GM18508 (cell line): ENCODE results near the gene UFD1.

Experiments
- ATAC-seq: cut with Tn5 transposase; IDR thresholded peaks from one replicate; pipeline ENCODE4 v1.9.1; 2021; ENCODE audit warnings: moderate number of reproducible peaks; ENCODE audit not compliant: insufficient read depth, unreplicated experiment

UFD1 gene

DNA sequence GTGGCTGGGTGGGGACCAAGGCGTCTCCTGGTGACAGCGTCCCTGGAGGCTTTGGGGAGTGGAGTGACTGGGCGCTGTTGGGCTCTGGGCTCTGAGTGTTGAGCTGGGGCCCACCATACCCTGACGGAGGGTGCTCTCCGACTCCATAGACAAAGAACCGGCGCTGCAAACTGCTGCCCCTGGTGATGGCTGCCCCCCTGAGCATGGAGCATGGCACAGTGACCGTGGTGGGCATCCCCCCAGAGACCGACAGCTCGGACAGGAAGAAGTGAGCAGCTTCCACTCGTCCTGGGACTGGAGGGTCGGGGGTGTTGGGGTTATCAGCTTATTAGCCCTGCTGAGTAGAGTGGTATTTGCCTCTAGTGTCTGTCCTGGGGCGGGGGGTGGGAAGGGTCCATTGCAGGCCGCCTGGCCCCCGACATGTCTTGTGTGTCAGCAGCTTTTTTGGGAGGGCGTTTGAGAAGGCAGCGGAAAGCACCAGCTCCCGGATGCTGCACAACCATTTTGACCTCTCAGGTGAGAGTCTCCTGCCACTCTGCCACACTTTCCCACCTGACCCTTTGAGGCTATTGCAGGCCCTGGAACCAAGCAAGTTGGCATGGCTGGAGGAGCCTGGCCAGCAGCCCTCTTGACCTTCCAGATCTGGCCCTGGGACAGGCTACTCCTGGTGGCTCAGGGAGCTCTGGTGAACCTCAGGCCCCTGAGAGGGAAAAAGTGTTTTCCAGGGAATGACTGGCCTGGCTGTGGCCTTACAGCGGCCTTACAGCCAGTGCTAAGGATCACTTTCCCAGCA, 37.6 kb upstream of the UFD1 start:
- ATAC-seq, result no peak

DNA sequence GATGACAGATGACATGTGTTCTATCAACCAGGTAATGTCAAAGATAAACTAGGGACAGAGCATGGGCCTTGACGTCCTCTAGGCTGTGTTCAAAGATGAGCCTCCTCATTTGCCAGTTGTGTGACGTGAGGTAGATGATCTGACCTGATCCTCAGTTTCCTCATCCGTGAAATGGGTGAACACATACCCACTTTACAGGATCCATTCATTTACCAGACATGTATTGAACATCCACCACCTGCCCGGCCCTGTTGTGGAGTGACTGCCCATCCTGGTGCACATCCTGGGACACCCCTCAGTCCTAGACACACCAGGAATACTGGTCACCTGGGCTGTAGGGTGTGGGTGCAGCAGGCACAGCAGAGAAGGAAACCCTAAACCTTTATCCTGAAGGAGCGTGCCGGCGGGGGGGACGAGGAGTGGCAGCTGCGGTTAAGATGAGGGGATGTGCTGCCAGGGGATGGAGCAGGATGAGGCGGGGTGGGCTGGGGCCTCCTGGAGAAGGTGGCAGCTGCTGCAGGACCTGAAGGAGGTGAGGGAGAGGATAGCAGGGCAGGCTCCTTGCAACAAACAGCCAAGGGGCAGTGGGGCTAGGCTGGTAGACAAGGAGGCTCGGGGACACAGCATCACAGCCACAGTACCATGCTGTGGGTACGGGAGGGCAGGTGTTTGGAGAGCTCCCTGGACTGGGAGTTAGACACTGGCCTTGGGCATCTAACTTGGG, 36.8 kb upstream of the UFD1 start:
- ATAC-seq, result no peak

DNA sequence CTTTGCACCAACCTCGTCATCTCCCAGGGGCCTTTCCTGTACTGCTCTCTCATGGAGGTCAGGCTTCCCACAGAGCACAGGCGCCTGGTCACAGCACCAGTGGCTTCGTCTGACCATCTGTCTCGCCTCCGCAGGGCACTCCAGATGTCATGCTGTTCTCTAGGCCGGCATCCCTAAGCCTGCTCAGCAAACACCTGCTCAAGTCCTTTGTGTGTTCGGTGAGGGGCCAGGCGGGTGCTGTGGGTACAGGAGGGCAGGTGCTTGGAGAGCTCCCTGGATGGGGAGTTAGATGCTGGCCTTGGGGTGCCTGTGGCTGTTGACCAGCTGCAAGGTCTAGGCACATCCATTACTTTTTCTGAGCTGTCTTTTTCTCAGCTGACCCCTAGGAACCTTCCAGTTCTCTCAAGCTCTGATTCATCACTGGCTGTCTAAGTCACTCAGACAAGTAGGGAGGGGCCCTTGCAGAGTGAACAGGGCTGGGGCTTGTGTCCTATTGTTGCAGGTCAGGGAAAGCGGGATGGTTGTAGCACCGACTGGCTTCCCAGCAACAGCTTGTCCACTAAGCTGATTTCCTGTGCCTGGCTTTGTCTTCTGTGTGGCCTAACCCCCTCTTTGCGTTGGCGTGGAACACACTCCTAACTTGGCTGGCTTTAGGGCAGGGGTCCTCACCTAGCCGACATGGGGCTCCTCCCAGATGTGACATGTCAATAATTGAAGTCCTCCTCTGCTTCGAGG, 36.0 kb upstream of the UFD1 start:
- ATAC-seq, result no peak

DNA sequence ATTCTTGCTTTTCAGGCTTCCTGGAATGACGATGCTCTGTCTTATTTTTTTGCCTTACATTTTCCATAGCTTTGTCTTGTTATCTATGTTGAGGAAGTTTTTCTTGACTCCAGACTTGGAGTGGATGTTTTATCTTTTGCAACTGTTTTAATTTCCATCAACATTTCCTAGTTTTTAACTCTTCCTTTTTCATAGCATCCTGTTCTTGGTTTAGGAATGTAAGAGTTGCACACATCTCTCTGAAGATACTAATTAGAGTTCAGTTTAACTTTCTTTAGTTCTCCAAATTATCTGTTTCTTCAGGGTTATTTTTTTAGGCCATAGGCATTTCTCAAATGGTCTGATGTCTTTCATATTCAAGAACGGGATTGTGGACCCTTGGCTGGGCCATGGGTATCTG, 34.8 kb upstream of the UFD1 start:
- ATAC-seq, result no peak

DNA sequence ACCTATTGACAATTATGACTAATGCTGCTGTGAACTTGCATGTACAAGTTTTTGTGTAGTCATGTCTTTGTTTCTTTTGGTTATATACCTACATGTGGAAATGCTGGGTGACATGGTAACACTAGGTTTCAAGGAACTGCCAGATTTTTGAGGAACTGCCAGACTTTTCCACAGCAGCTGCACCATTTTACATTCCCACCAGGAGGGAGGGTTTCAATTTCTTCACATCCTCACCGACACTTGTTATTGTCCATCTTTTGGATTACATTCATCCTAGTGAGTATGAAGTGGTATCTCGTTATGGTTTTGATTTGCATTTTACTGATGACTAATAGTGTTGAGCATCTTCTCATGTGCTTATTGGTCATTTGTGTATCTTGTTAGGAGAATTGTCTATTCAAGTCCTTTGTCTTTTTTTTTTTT, 31.9 kb upstream of the UFD1 start:
- ATAC-seq, result no peak

DNA sequence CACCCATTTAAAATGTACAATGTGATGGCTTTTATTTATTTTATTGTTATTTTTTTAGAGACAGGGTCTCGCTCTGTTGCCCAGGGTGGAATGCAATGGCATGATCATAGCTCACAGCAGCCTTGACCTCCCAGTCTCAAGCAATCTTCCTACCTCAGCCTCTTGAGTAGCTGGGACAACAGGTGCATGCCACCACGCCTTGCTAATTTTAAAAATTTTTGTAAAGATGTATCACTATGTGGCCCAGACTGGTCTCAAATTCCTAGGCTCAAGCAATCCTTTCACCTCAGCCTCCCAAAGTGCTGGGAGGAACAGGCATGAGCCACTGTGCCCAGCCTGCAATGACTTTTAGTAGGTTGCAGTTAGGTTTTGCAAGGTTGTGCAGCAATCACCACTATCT, 30.9 kb upstream of the UFD1 start:
- no peak for ATAC-seq

DNA sequence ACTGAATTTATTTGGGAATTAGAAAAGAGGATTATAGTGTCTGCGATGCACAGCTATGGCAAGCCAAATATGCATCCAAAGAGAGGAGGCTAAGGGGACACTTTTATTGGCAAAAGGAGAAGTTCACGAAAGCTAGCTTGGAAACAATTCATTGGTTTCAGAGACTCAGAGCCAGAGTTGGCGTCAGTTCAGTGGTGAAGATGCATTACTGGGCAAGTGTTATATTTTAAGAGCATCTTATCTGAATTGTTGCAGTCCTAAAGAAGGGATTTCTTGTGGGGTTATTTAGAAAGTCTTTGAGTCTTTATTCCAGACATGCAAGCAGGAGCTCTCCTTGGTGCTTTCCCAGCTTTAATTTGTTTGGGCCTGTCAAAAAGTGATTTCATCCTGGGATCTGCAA, 30.2 kb upstream of the UFD1 start:
- no peak for ATAC-seq

DNA sequence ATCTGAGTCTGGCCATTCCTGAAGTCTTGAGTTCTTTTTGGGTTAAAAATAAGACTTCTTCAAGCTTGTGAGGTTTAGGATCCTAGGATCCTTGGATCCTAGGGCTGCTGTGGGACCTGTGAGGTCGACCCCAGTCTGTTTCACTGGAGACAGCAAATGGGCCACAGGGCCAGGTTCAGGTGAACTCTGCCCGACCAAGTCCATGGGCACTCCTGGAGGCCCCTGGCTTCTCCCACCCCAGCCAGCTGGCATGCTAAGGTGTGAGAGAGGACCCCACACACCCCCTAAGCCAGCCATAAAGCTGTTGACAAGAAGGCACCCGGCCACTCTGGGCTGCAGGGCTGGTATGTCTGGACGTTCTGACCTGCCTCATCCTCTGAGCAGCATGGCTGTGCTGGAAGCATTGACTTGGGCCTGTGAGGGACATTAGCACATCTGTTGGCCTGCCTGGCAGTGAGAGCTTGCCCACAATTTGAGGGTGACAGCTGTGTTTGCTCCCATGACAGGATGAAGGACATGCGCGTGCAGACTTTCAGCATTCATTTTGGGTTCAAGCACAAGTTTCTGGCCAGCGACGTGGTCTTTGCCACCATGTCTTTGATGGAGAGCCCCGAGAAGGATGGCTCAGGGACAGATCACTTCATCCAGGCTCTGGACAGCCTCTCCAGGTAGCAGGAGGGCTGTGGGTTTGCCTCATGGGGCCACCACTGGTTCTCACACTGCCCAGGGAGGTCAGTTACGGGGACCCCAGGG, 29.2 kb upstream of the UFD1 start:
- no peak for ATAC-seq

DNA sequence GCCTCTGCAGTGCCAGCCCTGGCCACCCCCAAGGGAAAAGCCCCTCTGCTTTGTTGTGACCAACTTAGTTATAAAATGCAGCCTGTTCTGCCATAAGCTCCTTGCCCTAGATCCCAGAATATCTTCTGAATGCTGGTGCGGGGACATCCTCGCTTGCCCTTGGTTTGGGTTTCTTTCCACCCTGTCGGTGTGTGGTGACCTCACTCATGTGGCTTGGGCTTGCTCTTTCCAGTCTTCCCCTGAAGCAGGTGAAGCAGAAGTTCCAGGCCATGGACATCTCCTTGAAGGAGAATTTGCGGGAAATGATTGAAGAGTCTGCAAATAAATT, 28.5 kb upstream of the UFD1 start:
- no peak for ATAC-seq

DNA sequence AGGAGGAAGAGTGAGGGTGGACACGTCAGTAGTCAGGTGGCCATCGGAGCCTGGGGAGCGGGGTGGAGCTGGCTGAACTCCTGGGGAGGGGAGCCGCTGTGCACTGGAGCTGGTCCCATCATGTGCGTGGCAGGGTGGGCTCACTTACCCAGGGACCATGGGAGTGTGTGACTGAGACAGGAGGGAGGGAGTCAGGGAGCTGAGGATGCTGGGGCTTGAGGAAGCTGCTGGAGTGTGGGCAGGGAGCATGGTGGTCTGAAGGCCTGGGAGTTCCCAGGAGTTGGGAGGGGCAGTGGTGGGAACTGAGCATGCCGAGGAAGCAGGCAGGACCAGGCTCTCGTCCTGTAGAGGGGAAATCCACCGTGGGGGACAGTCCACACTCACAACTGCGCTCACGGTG, 27.2 kb upstream of the UFD1 start:
- ATAC-seq, result no peak

DNA sequence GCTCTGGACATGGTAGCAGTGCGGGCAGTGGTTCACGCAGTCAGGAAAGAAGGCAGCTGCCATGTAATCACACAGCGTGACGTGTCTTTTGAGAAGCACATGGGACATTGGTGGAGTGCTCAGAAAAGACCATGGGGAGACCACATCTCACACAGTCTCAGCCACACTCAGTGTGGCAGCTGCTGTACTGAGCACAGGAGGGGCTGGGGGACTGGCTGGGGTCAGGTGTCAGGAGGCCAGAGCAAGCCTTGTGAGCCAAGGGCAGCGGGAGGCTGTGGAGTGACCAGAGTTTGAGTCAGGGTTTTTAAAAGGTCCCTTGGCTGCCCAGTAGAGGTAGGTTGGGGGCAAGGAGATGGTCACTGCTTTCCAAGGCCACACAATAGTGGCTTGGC, 26.7 kb upstream of the UFD1 start:
- ATAC-seq, result no peak

DNA sequence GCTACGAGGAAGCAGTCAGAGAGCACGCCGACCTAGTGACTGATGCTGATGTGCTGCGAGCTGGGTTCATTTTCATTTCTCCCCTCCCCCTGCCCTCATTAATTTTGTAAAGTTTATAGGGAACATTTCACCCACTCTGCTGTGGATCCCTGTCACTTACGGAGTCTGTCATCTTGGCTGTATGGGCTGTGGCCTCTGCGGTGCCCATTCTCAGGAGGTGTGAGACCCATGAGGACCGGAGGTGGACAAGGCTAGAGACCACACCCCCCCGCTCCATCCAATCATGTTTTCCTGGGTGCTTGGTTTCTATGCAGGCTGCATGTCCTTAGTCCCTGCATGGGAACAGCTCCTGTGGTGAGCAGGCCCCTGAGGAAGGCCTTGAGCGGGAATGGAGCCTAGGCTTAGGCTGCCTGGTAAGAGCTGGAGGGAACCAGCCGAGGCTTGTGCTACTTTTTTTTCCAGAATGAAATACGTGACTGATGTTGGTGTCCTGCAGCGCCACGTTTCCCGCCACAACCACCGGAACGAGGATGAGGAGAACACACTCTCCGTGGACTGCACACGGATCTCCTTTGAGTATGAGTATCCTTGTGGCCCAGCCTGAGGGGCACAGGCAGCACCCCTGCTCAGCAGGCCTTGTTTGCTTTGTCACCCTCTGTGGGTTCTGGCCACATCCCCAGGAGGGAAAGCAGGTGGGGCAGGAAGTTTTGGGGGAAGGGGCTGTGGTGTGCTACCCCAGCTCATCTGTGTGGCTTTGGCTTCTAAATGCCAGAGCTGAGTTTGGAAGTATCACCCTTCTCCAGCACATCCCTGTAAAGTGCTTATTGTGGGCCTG, 26.1 kb upstream of the UFD1 start:
- no peak for ATAC-seq

DNA sequence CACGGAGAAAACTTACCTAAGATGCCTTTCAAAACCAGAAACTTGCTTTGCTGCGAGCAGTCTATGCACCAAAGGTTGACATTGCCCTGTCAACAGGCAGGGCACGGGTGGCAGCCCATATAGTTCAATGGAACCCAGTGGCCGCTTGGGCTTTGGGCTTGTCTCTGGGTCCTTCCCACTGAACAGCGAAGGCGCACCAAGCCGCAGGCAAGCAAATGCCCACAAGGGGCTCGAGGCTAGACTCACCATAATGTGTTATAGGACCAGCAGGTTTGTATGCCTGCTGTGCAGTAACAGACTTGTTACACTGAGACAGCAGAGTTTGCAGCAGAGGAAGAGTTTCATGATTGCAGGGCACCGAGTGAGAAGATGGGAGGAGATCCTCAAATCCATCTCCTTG, 24.9 kb upstream of the UFD1 start:
- no peak for ATAC-seq

DNA sequence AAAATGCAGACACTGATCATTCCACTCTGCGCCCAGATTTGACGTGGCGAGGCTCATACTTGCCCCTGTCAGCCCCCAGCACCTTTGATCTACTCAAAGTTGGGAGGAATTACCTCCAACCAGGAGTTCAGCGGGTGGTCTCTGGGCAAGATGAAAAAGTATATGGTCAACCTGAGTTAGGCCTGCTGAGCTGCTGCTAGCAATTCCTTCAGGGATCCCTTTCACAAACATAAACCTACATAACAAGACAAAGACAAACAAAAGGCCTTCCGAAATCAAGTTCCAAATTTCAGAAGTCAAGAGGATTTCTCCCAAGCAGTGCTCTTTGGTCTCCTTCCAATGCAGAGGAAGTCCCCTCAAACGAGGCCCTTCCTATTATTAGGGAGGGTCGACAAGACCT, 24.4 kb upstream of the UFD1 start:
- ATAC-seq, result no peak

DNA sequence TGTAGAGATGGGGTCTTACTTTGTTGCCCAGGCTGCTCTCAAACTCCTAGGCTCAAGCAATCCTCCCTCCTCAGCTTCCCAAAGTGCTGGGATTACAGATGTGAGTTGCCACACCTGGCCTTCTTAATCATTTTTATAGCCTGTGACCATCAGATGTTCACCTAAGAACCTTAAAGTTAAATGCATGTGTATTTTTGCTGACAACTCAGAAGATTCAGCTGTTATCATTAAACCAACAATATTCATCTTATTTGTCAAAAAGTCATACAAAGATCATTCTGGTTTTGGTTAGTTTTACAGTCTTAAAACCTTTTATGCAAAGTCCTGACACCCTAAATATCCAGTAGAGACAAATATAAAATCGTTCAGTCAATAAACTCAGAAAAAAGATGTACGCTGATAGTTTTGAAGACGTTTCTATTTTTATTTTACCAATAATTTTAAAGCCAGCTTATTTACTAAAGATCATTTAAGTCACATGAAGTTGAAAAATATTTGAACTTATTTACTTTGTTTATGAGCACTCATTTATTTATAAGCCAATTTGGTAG, 23.0 kb upstream of the UFD1 start:
- ATAC-seq, result no peak

DNA sequence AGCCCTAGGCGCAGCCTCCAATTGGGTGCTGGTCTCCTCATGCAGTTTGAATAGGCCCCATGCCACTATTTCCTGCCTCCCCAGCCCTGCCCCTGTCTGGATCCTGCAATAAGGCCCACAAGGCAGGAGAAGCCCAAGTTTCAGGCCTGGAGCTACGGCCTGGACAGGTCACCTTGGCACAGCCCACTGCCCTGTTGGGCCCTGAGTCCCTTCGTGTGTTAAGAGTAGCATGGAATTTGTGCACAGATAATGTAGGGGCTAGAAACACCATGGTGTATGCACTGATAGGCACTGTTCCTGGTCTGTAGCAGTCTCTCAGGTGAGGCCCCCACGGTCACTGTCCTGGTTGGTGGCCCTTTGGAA, 20.9 kb upstream of the UFD1 start:
- no peak for ATAC-seq

DNA sequence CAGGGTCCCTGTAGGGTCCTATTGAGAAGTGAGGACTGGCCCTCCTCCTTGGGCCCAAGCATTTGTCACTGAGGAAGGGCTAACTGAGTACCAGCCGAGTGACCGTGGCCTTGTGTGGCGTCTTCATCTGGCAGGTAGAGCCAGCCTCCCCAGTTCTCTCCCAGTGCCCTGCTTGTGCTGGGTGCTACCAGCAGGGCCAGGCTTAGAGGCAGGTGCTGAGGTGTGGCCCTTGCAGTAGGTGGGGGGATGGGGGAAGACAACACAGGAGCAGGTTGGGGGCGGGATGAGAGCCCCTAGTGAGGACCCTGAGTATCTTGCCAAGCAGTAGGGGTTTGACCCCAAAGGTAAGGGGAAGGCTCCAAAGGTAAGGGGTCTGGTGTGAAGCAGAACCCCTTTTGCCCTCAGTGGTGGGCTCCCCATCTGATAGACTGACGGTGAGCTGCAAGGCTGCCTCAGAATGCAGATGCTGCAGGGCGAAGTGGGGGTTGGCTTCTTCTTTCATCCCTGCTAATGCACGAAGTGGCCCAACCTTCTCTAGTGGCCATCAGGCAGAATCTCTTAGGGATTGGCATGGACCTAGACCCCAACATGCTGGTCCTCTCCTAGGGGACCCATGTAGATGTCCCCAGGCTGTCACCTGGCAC, 20.4 kb upstream of the UFD1 start:
- no peak for ATAC-seq

DNA sequence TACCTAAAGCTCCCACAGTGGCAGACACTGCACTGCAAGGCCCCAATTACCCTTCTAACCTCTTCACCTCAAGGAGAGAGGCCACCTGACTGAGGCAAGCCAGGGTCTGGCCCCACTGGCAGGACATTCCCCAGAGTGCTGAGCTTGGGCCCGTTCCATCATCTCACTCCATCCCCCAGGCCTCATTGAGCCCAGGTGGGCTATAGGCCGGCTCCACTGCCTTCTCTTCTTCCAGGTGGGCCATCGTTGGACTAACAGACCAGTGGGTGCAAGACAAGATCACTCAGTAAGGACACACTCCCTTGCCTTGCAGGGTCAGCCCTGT, 19.8 kb upstream of the UFD1 start:
- ATAC-seq, result no peak

DNA sequence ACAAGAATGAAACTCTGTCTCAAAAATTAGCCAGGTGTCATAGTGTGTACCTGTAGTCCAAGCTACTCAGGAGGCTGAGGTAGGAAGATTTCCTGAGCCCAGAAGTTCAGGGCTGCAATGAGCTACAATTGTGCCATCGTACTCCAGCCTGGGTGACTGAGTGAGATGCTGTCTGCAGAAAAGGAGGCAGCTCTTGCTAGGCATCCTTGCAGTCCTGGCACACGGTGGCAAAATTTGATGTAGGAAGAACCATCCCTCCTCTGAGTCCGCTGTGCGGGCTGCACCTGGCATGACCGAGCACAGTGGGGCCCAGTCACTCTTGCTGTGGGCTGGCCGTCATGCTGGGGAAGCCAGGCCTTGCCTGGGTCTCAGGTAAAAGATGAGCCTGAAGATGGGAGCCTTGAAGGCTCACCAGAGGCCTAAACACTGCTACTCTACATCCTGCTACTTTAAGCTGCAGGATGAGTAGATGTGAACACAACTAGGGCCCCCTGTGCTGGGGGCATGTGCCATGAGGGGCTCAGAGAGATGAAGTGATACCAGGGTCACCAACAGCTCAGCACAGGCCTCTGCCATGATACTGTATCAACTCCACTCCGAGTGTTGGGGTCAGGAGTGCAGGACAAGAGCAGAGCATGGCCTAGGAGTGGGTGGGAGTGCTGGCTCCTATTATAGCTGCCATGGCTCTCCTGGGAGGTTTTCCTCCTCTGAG, 19.3 kb upstream of the UFD1 start:
- ATAC-seq, result no peak
